IPS DF 19.7 (cell line): ENCODE results near the gene TMEM150A.
"Not testable (repeated sequence)": the region's sequence is repeated elsewhere in the genome, so short reads cannot be mapped to it uniquely, and the experiment has no call there.

Experiments
- DNase-seq: peaks from one replicate; pipeline ENCODE4 v3.0.0-alpha.2; 2013; ENCODE audit warnings: low read depth, low spot score

The TMEM150A gene, protein sequence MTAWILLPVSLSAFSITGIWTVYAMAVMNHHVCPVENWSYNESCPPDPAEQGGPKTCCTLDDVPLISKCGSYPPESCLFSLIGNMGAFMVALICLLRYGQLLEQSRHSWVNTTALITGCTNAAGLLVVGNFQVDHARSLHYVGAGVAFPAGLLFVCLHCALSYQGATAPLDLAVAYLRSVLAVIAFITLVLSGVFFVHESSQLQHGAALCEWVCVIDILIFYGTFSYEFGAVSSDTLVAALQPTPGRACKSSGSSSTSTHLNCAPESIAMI

DNA sequence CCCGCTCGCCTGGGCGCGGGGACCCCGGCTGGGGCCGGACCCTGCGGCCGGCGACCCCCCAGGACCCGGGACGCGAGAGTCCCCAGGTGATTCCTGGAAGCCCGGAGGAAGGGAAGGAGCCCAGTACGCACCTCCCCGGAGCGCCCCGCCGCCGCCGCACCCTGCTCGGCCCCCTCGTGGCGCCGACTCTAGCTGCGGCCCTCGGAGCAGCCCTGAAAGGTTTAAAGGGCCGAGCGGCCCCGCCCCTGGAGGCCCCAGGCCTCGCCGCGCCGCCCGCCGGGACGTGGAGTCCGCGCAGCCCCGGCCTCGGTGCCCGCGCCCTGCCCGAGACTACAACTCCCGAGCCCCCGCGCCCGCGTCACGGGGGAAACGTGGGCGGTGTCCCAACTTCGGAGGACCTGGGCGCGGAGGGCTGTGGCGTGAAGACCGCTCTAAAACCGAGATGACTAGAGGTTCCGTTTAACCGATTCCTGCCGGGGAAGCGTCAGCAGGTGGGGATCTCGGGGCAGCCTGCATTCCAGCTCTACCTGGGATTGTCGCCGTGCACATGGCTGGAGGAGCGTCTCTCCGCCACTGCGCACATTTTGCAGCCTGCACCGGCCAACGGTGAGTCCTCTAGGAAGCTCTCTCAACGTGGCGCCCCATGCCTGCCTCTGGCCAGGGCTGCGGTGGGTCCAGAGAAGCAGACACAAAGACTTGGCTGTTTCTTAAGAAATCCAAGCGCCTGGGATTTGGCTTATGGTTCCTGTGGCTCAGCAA, at the start of gene TMEM150A:
Gene TMEM150A, minus strand, starts transcription at position 223 of the 759 bp plus-strand sequence. CDS start 750 bp downstream, outside the sequence.
- DNase-seq = peak; percentile 61

DNA sequence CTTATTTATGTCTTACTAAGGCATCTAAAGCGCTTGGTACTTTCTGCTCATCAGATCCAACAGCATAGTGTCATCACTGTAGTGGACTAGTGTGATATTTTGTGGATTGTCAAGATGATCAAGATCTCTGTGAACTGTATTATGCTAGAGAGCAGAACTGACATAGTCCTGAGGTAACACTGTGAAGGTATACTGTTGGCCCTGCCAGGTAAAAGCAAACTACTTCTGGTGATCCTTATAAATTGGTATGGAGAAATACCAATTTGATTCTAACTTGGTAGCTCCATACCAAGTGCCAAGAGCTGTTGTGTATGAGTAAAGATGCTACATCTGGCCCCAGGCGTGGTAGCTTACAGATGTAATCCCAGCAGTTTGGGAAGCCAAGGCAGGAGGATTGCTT, 49.6 kb upstream of the TMEM150A start:
- no peak for DNase-seq

DNA sequence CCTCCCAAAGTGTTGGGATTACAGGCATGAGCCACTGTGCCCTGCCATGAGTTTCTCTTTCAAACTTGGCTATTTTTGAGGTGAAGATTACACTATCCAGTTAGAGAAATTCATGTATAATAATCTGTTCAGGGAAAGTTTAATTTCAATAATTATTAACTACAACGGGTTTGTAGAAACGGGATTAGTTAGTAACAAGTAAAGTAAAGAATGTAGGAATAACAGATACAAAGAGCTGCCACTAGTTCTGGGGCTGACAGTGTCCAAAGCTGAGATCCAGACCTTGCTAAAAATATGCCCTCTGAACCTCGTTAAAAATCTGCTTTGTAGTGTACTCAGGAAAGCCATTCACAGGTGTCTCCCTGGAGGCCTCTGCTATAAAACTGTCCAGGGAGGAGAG, 48.6 kb upstream of the TMEM150A start:
- no peak for DNase-seq

DNA sequence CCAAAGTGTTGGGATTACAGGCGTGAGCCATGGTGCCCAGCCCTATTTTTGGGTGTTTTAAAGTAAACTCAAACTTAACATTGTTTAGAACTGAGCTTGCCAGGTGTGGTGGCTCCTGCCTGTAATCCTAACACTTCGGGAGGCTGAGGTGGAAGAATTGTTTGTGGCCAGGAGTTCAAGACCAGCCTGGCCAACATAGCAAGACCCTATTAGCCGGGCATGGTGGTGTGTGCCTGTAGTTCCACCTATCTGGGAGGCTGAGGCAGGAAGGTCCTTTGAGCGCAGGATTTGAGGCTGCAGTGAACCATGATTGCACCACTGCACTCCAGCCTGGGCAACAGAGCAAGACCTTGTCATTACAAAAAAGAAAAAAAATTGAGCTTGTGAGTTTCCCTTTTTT, 48.0 kb upstream of the TMEM150A start:
- DNase-seq = no peak

DNA sequence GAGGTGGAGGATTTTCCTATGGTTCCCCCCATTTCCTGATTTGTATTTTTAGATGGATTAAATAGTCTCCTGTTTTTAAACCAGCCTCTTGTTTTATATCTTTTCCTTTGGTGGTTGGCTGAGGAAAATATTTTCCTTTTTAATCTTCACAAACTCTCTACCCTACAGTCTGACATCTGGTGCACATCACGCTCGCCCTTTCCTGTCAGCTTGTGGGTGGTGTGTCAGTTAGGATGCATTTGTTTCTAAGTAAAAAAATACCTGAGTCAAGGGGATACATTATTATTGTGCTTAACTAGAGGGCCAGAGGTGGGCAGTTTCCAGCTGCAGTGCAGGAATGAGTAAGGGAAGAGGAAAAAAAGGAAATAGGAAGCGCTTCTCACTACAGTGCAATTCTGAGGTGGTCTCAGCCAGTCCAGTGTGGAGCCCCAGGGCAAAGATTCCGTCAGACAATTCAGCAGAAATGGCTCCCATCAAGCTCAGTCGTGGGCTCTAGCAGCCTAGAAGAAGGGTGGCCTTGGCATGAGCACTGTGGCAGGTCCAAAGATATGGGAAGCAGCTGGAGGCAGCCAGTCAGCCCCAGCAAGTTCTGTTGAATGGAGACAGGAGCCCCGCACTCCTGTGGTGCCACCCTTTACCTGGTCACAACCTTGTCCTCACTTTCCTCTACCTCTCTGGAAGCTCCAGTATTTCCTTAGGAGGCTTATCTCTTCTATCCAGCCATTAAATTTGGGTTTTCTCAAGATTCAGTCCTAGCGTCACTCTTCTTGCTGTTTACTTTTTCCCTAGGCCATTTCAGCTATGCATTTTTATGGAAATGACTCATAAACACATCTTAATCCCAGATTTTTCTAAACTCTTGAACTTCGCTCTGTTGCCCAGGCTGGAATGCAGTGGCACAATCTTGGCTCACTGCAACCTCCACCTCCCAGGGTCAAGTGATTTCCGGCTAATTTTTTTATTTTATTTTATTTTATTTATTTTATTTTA, 47.0 kb upstream of the TMEM150A start:
- DNase-seq = no peak

DNA sequence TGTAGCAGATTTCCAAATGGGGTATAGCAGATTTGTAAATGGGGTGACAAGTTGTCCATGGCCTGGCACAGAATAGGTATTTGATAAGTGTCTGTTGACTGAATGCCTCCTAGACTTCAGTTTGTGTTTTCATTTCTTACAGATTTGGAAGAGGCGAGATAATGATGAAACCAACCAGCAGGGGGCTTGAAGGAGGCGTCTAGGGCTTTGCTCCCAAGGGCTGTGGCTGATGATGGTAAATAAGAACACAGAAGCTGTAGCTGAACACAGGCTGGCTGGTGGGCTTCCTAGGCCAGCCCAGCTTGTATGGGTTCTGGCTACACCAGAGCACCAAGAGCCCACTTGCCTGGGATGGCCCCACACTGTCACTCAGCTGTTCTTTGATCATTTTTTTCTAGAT, 46.1 kb upstream of the TMEM150A start:
- DNase-seq = no peak

DNA sequence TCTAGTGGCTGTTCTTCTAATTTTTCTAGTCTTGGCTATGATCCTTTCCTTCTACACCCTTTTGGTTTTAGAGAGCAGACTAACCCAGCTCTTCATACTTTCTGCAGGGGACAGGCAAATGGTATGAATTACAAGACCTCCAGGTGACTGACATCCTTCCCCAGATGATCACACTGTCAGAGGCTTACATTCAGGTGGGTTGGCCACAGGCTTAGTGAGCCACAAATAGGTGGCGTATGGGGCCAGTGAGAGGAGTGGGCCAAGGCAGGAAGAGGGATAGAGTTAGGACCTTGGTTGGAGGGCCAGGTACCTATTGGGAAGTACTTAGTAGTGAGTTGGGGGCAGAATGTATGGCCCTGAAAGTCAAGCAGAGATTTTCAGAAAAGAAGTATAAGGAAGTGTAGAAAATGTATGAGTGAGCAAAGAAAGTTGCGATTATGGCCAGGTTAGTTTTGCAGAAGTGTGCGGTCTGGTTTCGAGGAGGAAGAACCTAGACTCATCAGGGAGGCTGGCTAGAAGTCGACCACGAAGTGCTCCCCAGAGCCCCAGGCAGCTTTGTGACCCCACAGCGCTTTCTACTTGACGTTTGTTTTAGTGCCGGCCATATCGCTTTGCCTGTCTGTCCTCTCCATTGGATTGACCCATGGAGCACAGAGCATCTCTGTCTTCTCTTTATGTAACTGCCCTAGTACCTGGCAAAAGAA, 45.5 kb upstream of the TMEM150A start:
- DNase-seq = no peak

DNA sequence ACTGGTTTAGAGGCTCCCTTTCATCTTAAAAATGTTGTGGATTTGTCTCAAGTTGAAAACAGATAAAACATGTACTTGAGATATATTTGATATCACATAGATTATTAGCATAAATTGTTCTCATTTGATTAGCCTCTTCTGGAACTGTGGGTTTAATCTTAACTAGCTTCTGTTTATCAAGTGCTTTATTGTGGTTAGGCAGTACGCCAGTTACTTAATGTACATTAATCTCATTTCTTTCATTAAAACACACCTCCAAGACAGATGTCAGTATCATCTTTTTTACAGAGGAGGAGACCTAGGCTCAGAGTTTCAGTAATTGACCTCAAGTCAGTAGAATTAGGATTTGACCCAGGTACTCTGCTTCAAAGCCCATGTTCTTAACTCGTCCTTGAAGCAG, 43.7 kb upstream of the TMEM150A start:
- no peak for DNase-seq

DNA sequence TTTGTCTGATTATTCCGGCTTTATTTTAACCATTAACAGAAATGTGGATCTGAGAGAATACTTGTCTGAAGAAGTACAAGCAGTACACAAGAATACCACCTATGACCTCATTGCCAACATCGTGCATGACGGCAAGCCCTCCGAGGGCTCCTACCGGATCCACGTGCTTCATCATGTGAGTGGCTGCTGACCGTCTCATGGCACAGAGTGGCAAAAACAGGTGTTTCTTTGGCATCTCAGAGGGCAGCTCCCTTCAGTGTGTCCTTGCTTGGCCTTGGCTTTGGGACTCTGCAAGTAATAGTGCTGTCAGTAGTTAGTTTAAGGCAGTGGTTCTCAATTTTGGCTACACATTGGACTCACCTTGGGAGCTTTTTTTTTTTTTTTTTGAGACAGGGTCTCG, 42.4 kb upstream of the TMEM150A start:
- DNase-seq = no peak

DNA sequence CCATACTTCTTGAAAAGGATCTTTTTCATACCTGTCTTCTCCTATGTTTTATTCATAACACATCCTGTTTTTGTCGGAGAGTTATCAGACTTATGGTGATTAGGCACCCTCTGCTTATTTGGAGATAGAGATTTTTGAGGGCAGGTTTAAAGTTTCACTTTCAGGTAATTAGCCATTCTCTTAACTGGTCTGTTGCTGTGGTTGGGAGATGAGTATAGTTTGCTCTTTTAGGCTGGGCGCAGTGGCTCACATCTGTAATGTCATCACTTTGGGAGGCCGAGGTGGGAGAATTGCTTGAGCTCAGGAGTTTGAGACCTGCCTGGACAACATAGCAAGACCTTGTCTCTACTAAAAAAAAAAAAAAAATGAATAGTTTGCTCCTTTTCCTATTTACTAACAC, 40.2 kb upstream of the TMEM150A start:
- no peak for DNase-seq

DNA sequence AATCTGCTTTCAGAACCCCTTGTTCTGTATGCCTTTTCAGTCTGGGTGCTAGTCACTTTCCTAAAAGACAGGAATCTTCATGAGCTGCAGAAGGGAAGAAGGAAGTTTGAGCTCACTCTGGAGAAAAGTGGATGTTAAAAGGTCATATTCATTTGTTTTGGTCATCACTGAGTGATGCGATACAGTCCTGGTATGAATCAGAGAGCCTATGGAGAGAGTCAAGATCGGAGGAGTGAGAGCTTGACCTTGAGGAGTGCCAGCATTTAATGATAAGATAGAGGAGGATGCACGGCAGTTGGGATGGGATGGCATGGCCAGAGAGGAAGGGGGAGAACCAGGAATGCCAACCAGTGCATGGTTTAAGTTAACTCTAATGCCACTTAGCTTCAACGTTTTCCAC, 33.1 kb upstream of the TMEM150A start:
- no peak for DNase-seq

DNA sequence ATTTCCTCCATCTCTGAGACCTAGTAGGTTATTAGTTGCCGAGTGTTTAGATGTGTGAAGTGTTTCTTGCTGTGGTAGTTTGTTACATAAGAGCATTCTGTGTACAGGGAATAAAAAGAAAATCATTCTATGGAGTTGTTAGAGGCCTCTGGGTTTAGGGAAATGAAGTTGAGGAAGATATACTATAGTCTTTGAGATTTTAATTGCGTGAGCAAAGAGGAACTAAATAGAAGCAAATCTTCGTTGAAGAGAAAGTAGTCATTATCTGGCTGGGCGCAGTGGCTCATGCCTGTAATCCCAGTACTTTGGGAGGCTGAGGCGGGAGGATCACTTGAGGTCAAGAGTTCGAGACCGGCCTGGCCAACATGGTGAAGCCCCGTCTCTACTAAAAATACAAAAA, 32.5 kb upstream of the TMEM150A start:
- no peak for DNase-seq

DNA sequence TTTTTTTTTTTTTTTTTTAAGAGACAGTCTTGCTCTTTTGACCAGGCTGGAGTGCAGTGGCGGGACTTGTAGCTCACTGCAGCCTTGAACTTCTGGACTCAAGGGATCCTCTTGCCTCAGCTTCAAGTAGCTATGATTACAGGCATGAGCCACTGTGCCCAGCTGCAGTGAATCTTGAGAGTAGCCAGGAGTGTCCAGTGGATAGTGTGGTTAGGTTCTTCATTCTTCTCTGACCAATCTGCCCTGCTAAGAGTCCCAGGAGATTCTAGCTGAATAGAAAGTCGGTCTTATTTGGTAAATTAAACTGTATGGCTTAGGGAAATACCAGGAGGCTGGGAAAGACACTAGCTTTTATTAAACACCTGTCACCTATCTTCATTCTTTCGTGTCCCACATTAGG, 28.8 kb upstream of the TMEM150A start:
- DNase-seq = no peak

DNA sequence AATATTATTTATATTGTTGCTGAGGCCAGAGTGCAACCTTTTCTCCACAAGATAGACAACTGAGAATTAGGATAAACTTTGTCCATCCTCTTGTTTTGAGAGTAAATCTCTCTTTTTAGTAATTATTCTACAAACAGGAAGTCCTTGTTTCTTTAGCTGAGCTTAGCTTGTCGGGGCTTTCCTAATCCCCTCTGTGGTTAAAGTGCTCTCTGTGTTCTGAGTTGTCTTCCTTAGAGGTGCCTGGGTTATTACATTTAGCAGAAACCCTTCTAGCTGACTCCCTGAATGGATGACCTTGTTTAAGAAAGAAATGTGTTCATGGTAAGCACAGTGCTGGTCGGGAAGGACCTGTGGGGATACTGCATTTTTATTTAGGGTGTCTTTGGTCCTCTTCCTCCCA, 26.2 kb upstream of the TMEM150A start:
- no peak for DNase-seq

DNA sequence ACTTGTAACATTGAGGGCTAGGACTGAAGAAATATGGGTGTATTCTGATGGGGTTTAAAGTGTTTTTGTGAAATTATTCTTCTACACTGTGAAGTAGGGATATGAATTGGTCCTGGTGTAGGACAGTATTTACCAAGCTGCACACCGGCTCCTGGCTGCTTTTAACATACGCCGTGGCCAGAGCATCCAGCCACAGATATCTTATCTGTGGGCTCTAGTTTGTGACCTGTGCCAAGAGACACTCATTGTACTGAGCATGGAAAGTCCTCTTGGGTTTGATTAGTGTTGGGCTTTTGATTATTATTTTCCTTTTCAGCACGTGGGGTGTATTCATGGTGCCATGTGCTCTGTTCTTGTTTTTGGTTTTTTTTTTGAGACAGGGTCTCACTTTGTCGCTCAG, 21.5 kb upstream of the TMEM150A start:
- DNase-seq = no peak

DNA sequence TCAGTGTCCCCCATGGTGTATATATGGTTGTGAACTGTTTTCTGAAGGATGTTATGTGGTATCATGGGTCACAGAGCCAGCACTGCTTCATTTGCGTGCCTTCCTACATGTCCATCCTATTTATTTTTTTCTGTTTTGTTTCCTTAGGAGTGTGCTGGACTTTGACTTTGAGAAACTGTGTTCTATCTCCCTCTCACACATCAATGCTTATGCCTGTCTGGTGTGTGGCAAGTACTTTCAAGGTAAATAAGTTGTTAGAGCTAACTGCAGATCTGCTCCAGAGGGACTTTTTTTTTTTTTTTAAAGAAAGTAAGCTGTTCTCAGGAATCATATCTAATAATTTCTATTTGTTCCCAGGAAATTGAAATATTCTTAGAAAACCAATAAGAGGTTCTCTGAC, 18.8 kb upstream of the TMEM150A start:
- no peak for DNase-seq

DNA sequence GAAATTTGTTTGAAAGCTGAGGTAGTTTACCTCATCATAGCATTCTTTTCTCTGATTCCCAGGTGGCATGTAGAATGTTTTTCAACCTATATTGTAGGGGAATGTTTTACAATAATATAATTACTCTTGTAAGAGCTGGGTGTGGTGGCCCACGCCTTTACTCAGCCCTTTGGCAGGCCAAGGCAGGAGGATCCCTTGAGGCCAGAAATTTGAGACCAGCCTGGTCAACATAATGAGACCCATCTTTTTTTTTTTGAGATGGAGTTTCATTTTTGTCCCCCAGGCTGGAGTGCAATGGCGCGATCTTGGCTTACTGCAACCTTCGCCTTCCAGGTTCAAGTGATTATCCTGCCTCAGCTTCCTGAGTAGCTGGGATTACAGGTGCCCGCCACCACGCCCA, 17.1 kb upstream of the TMEM150A start:
- no peak for DNase-seq

DNA sequence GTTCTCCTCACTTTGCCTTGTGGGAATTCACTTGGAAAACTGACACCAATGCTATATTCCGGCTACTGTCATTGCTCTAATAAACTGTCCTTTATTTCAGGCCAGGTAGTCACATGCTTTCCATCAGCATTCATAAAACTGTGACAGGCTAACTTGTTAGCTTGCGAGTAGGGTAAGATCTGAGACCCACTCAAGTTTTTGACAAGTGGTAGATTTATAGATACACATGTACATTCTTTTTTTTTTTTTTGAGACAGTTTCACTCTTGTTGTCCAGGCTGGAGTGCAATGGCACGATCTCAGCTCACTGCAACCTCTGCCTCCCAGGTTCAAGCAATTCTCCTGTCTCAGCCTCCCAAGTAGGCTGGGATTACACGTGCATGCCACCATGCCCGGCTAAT, 15.2 kb upstream of the TMEM150A start:
- not testable (repeated sequence) for DNase-seq

DNA sequence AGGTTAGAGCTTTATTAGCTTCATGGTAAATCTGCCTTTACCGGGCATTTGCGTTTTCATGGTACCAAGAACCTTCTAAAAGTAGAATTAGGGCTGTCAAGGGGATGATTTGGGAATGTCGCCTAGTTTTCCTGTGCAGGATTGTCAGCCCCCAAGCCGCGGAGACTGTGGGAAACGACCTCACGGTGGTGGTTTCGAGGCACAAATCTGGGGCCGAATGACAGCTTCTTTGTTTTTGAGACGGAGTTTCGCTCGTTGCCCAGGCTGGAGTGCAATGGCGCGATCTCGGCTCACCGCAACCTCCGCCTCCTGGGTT, 12.9 kb upstream of the TMEM150A start:
- DNase-seq = no peak

DNA sequence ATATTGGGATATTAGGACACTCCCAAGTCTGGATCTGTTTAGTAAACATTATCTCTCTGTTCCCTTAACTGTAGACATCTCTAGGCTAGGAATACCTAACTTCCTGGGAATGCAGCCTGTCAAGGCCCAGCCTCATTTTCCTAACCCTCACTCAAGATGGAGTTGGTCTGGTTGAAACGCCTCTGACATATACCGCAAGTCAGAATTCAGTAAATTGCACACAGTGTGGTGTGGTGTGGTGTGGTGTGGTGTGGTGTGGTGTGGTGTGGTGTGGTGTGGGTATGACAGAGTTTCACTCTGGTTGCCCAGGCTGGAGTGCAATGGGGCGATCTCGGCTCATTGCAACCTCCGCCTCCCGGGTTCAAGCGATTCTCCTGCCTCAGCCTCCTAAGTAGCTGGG, 12.3 kb upstream of the TMEM150A start:
- not testable (repeated sequence) for DNase-seq

DNA sequence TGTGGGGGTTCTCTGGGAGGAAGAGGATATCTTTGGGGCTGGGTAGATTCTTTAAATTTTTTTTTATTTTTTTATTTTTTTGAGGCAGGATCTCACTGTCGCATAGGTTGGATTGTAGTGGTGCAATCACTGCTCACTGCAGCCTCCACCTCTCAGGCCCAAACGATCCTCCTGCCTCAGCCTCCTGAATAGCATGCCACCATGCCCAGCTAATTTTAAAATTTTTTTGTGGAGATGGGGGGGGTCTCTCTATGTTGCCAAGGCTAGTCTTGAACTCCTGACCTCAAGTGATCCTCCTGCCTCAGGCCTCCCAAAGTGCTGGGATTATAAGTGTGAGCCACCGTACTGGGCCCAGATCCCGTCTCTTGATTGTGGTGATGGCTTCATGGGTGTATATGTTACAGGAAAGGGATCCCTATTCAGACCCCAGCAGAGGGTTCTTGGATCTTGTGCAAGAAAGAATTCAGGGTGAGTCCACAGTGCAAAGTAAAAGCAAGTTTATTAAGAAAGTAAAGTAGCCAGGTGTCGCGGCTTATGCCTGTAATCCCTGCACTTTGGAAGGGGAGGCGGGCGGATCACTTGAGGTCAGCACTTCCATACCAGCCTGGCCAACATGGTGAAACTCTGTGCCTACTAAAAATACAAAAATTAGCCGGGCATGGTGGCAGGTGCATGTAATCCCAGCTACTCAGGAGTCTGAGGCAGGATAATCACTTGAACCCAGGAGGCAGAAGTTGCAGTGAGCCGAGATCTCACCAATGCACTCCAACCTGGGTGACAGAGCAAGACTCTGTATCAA, 11.4 kb upstream of the TMEM150A start:
- DNase-seq = no peak
